Hematopoietic multipotent progenitor cell treated with erythropoietin and hydrocortisone succinate and interleukin-3 and kit ligand, for 17 days (in vitro differentiated cells): ENCODE data around the gene TIFAB.
A peak's percentile ranks its signal among the peaks of the same experiment; 100 is the strongest.

ENCODE experiments used
- DNase-seq: peaks from one replicate; pipeline ENCODE4 v3.0.0-alpha.2; 2015; ENCODE audit warnings: low spot score

Gene TIFAB

DNA sequence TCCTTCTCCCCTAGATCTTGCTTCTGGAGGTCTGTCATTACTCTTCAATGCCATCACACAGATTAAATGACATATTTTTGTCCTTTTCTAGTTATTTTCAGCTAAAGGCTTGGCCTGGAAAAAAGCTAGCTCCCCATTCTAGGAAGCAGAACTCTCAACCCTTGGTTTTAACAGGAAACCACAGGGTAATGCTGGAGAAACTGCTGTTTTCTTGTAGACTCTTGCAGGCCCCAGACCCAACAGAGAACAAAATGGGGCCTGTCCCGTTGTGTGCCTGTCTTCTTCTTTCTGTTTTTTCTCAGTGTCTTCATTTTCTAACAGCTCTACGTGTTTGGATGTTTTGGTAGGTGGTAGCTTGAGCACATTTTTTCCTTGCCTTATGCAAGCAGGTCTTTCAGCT, 26.5 kb downstream of the TIFAB start:
- DNase-seq = no peak

DNA sequence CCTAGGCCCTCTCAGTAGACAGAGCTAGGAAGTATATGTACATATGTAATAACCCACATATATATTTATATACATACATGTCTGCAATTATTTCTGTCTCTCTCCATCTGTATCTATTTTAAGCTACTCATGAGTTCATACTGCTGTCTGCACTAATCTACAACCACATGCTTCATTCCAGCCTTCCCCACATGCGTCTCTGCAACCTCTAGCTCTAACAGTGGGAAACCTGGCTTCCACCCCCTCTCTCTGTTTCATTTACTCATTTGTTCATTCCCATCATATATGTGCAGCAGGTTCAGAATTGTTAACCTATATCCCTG, 28.3 kb downstream of the TIFAB start:
- no peak for DNase-seq

DNA sequence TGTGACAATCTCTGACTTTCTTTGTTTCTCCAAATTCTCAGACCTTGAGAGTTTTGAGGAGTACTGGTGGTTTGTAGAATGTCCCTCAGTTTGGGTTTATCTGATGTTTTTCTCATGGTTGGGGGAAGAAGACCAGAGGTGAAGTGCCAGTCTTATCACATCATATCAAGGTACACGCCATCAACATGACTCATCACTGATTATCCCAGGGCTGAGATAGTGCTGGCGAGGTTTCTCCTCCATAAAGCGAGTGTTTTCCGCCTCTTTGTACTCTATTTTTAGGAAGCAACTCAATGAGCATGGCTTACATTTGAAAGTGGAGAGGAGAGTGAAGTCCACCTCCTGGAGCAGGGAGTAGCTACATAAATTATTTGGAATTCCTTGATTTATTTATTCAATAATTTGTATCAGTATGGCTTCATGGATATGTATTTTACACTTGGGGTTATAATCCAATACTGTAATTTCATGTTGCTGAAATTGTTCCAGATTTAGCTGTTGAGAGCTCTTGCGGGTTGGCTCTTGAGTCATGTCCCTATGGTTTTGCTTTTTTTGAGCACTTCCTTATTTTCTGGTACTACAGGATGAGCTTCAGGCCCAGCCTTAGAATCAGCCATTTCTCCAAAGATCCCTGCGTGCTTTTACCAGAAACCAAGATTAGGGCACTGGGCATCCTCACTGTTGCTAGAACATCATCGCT, 28.9 kb downstream of the TIFAB start:
- DNase-seq = no peak

DNA sequence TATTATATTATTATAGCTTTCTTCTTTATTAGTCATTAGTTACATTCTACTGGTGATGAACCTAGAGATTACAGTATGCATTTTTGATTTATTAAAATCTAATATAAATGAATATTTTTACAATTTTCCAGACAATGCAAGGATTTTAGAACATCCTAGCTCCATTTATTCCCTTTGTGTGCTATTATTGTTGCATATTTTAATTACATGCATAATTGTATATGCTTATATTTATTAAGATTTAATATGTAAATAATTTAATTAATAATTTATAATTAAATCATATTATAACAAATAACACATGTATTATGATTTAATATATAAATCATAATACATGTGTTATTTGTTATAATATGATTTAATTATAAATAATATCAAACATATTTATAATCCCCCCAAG, 29.7 kb downstream of the TIFAB start:
- no peak for DNase-seq

DNA sequence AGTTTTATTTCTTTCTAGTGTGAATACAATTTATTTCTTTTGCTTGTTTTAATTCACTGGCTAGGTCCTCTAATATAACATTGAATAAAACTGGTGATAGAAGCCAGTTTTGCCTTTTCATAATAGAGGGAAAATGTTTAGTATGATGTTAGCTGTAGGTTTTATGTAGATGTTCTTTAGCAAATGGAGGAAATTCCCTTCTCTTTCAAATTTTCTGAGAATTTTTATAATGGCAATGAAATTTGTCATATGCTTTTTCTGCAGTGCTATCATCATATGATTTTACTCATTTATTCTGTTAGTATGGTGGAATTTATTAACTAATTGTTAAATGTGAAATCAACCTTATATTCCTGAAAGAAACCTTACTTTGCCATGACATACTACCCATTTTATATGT, 35.1 kb downstream of the TIFAB start:
- DNase-seq = no peak

DNA sequence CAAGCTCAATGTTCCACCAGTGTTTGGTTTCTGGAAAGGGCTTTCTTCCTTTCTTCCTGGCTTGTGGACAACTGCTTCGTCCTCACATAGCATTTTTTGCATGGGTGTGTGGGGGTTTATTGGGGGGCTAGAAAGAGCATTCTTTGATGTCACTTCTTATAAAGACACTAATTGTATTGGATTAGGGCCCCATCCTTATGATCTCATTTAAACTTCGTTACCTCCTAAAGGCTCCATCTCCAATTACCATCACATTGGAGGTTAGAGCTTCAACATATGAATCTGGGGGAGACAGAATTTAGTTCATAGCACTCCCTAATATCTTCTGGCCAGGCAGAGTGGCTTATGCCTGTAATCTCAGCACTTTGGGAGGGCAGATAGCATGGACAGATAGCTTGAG, 47.1 kb downstream of the TIFAB start:
- no peak for DNase-seq

DNA sequence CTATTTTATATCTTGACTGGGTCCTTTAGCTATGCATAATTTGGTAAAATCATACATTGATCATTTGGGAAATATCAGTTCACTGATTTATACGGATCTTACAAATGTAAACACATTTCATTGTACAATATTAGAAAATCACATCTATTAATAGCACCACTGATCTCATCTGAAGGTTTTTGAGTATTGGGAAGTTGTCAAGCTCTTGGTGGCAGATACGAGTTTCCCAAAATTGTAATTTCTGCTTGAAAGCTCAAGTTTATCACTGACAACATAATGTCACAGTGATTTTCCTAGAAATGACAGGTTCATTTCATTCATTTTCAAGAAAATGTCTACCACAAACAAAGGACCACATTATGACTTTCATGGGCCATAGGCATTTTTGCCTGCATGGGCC, 50.1 kb downstream of the TIFAB start:
- no peak for DNase-seq

DNA sequence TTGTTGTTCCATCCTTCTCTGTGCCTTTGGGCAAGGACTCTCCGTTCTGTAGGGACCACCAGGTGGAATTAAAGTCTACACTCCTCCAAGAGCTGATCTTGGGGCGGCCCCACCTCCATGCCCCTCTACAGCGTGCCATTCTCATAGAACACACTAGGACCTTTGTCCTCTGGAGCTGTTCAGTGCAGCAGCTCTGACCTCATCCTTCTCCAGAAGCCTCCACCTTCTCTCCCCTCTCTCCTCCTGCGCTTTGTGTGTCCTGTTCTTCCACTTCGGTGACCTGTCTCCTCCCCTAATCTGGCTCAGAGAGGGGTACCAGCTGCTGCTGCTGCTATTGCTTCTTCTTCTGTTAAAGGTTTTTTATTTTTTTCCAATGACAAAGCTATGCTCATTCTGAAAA, 51.3 kb downstream of the TIFAB start:
- DNase-seq = no peak

DNA sequence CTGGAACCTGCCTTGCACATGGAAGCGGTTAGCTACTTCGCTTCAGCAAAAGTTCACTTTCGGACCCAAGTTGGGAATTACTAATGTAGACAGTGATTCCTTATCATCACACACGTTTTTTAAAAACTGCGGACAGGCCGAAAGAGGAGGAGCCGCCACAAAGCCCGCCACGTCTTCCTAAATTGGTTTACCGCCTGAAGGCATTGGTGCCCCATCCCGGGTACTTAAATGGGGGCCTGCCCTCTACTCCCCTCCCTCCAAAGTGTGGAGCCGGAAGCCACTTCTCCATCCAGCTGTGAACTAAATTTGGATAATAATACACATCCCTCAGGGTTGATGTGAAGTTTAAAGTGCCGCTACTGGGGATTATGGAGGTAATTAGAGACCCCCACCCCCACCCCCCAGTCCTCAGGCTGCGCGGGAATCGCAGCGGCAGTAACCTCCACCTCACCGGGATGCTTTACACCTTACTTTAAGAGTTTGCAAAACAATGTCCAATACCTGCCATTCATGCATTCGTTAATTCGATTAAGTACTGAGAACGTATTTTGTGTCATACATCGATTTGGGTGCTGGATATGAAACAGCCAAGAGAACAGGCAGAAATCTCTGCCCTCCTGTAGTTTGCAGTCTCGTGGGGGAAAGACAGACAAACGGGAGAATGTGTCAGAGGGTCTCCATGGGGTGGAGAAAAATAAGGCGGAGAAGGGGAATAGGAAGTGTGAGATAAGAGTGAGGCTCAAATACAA, 52.2 kb downstream of the TIFAB start:
- DNase-seq = no peak

DNA sequence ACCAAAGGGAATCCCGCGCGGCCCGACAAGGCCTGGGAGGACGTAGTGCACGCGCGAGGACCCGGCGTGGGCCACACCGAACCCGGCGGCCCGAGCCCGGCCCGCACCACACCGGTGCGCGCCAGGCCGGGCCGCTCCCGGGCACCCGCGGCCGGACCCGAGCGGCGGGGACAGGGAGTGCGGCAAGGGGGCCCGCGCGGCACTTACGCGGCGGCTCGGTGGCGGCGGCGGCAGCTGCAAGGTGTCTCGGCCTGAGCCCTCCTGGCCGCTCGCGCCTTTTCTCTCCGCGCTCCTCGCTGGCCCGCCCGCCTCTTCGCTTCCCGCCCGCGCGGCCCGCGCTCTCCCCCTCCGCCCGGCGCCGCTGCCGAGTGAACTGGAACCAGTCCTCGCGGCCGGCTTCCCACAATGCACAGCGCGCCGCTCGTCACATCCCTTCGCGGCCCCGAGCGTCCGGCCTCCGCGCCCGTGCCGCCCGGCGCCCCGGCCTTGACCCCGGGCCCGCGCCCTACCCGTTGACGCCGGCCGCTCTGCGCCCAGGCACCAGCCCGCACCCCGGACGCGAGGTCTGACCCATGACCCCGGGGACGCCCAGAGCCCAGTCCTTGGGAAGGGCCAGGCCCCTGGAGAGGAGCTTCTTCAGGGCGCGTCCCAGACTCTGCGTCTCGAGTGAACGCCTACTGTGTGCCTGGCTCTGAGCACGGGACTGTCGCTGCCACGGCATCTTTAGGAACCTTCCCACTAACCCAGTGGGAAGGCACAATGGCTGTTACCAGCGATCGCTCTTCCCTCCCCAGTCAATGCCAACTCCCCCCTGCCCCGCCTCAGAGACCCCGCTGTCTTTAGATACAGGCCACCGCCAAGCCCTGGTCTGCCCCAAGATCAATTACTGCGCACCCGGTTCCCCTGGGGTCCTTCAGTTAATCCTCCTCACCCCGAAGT, 53.0 kb downstream of the TIFAB start, which contains the start of gene MACROH2A1:
MACROH2A1 (minus strand) TSS at position 377 of the 939 bp plus-strand sequence. CDS start 10,138 bp downstream, outside the sequence.
- peak; percentile 79 for DNase-seq

DNA sequence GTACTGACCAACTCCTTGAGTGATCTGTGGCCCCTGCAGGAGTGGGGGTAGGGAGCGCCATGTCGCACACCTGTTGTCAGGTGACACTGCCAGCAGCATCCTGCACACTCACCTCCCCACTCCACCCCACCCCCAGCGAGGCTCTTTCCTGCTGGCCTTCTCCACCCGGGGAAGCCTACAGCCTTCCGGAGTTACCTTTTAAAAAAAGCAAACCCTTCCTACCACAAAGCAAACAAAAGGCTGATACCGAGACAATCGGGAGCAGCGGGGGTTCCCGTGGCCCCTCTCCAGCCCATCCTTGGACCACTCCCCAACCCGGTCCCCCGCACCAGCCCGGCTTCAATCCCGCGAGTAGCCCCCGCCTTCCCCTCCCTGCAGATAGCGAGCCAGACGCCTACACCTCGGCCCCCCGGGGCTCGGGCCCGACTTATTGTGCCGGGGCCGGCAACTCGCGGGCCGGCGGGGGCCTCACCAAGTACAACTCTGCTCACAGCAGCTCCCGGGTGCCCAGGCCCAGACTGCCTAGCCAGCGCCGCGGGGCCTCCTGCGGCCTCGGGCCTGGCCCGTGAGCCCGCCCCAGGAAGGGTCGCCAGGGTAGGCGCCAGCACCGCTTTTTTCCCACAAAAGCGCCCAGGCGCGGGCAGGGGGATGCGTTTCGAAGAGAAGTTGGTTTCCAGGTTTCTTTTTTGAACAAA, 53.8 kb downstream of the TIFAB start:
- peak; percentile 26 for DNase-seq
